NCI-H69 (cell line): ENCODE data around the gene ULBP2.
"Not testable (repeated sequence)": the region's sequence is repeated elsewhere in the genome, so short reads cannot be mapped to it uniquely, and the experiment has no call there.

Experiments
- DNase-seq: peaks from one replicate; lab custom pipeline; 2025; lab: John Stamatoyannopoulos, UW

The ULBP2 gene, protein sequence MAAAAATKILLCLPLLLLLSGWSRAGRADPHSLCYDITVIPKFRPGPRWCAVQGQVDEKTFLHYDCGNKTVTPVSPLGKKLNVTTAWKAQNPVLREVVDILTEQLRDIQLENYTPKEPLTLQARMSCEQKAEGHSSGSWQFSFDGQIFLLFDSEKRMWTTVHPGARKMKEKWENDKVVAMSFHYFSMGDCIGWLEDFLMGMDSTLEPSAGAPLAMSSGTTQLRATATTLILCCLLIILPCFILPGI

DNA sequence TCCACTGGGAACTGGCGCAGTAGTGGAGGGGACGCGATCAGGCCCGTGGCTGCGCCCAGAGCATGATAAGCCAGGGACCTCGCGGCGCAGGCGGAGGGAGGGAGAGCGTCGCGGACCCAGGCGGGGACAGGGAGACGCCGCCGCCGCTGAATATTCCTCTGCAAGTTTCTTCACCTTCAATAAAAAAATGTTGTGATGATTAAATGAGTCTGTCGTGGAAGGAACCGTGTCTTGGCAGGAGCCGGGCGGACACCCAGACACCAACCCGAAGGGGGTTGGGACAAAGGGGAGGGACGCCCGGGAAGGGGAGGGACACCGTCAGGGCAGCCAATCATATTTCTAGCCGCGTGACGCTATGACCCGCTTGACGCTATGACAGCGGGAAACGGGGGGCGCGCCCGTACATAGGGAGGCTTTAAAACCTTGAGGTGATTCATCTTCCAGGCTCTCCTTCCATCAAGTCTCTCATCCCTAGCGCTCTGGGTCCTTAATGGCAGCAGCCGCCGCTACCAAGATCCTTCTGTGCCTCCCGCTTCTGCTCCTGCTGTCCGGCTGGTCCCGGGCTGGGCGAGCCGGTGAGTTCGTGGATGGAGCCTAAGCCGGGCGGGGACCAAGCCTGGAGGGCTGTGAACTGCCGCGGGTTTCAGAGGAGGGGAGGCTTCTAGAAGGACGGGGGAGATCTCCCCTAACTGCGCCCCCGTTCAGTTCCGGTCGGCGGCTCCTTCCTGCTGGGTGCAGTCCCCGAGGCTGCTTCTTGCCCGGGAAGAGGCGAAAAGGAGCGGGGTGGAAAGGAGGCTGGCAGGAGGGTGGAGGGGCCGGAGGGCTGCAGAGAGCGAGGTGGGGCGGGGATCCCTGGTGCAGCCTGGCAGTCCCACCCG is at the start of gene ULBP2:
Gene ULBP2 (plus strand): TSS at position 432 of the 878 bp plus-strand sequence. CDS start 59 bp downstream, at position 491.
- DNase-seq = peak; percentile 88

DNA sequence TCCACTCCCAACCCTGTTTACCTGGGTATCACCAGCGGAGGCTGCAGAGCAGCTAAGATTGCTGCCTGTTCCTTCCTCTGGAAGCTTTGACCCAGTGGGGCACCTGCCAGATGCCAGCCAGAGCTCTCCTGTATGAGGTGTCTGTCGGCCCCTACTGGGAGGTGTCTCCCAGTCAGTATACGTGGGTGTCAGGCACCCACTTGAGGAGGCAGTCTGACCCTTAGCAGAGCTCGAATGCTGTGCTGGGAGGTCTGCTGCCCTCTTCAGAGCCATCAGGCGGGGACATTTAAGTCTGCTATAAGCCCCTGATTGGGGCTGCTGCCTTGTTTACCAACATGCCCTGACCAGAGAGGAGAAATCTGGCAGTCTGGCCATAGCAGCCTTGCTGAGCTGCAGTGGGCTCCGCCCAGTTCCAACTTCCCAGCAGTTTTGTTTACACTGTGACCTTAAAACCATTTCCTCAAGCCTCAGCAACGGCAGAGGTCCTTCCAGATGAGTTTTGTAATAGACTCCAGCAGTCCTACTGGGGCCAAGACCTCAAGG is 46.7 kb upstream of the ULBP2 start:
- DNase-seq = peak; percentile 72

DNA sequence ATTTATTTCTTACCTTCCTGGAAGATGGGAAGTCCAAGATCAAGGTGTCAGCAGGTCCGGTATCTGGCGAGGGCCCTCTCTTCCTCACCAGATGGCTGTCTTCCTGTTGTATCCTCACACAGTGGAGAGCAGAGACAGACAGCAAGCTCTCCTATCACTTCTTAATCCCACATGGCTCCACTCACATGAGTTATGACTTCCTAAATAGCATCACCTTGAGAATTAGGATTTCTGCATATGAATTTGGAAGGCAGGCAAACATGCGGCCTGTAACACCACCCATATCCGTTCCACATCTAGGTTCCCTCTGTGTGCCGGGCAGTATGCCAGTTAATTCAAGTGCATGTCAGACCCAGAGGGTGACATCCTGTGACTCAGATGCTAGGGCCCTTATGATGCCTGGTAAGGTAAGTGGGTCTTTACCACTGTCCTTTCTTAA is 46.0 kb upstream of the ULBP2 start:
- DNase-seq = peak; percentile 91

DNA sequence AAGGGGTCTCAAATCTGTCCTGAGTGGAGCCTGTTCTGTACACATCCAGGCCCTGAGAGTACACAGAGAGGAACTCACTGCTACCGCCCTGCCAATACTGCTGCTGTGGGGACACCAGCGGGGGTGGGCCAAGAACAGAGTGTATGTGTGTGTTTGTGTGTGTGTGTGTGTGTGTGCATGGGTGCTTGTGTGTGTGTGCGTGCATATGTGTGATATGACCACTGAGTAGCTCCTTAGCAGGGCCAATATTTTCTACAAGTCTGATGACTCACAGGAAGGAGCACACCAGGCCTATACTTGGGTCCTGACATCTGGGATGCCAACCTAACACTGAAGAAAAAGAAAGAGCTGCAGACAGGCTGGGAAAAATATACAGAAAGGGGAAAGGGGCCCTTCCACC is 45.3 kb upstream of the ULBP2 start:
- no peak for DNase-seq

DNA sequence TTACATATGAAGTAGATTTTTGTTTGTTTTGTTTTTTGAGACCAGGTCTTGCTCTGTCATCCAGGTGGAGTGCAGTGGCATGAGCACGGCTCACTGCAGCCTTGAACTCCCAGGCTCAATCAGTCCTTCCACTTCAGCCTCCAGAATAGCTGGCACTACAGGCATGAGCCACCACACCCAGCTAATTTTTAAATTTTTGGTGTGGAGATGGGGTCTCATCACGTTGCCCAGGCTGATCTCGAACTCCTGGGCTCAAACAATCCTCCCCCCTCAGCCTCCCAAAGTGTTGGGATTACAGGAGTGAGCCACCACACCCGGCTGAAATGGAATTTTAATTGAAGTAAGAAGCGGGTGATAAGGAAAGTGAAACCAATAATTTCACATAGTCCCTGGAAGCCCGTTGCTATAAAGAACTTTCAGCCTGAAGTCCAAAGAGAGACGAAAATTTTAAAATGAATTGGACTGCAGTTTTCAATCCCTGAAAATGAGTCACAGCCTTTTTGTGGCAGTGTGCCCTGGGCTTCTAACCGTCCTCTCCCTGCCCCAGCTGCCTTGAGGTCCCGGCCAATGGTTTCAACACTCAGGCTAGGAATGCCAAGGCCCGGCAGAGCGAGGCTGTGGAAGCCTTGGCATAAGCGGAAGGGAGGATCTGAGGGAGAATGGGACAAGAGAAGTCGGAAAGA is 44.7 kb upstream of the ULBP2 start:
- DNase-seq = no peak

DNA sequence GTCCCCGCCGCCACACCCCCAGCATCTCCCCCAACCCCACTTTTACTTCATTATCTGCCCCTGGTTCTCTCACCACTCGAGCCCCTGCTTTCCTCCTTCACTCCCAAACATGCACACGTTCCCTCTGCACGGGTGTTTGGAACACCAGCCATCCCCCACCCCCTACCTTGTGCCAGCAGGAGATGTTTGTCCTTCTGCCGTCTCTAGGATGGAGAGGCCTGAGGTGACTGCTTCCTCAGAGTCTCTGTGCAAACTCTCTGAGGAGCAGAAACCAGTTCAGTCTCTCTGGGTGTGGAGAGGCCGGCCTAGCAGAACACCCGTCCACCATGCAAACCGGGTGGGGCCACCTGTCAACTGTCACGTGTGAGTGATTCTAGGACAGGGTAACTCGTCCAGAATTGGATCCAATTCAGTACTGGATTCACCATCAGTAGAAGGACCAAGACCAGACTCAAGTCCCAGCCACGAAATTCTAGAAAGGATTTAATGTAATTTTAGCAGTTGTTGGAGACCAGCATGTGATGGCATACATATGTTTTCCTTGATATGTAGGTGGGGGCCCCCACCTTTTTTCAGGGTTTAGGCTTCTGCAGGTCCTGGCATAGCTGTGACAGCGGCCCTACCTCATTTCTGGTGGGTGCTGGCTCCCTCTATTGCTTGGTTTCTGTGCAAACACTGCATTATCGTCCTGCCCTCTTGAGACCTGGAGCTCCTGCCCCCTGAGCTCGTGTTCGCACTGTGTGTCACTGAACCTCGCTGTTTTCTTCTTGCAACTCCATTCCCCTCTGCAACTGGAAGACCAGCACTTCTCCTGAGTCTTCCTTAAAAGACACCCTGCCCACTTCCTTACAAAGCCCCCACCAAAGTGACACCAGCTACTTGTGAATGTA is 43.7 kb upstream of the ULBP2 start, which contains the start of gene RAET1E:
Gene RAET1E (minus strand): TSS at position 259 of the 890 bp plus-strand sequence. CDS start 7,212 bp downstream, outside the sequence.
- peak; percentile 30 for DNase-seq

DNA sequence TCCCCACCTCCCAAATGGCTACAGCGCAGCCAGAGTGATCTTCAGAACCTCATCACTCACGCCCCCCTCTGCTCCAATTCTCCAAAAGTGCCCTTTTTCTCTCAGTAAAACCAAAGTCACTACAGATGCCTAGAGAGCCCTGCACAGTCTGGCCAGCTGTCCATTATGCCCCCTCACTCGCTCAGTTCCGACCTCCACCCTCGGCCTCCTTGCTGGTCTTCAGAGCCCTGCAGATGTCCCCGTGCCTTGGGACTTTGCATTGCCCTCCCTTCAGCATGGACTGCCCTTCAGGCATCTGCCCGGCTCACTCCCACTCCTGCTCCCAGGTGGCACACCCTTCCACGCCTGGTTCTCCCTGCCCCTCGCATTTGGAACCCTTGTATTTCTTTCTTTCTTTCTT is 42.8 kb upstream of the ULBP2 start:
- DNase-seq = no peak

DNA sequence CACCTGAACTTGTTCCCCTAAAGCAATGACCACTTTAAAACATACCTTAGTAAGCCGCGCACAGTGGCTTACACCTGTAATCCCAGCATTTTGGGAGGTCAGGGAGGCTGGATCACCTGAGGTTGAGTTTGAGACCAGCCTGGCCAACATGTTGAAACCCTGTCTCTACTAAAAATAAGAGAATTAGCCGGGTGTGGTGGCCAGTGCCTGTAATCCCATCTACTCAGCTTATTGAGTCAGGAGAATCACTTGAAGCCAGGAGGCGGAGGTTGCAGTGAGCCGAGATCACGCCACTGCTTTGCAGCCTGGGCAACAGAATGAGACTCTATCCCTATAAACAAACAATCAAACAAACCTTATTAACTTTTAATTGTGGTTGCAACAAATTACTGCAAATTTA is 42.3 kb upstream of the ULBP2 start:
- no peak for DNase-seq

DNA sequence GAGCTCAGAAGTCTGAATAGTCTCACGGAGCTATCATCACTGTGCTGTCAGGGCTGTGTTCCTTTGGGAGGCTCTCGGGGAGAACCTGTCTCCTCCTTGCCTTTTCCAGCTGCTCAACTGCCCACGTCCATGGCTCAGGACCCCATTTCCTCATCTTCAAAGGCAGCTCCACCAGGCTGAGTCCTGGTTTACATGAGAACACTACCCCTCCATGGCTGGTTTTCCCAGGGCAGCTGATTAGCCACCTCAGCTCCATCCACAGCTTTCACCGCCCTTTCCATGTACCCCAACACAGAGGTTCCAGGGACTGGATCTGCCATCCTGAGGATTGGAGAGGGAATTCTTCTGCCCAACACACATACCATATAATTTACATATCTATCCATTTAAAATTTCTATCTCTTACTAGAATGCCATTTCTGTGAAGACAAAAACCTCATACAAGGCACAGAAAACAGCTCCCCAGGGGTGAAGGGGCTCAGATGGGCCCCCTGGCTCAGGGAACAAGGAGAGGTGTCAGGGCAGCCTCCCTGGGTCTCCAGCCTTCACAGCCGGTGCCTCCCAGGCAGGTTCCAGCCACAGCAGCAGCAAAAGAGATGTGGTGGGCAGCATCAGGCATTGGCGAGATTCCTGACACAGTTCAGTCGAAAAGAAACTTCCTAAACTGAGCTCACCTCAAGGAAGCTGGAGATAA is 41.7 kb upstream of the ULBP2 start:
- no peak for DNase-seq

DNA sequence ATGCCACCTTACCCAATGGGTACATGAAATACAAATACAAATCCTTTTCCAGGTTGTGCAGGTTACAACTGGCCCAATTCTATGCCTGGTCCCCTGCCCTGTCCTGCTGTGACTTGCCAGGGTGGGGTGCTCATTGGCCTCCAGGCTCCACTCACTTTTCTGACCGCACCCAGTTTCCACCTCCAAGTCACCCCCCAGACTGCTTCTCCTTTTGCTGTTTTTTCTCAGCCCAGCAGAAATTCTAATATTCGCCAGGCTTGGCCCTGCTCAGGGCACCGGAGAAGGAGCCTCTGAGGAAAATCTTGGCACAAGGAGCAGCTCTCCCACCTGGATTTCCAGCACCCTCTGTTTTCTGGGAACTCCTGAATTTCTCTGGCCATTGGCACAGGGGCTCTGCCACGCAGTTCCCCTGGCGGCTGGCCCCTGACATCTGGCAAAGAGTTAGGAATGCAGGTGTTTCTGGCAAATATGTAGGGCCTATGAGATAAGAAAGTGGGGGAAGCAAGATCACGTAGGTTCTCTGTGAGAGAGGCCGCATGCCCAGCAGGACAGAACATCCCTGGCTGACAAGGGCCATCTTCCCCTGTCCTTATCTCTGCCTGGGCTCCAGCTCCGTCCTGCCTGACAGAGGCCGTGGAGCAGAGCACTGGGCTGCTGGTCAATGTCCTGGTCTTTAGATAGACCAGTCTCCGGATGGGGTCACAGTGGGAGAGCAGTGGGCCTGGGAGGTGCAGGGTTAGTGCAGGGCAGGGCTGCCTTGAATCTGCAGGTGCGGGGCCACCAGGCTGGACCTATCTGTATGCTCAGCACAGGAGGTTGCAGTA is 41.0 kb upstream of the ULBP2 start:
- no peak for DNase-seq

DNA sequence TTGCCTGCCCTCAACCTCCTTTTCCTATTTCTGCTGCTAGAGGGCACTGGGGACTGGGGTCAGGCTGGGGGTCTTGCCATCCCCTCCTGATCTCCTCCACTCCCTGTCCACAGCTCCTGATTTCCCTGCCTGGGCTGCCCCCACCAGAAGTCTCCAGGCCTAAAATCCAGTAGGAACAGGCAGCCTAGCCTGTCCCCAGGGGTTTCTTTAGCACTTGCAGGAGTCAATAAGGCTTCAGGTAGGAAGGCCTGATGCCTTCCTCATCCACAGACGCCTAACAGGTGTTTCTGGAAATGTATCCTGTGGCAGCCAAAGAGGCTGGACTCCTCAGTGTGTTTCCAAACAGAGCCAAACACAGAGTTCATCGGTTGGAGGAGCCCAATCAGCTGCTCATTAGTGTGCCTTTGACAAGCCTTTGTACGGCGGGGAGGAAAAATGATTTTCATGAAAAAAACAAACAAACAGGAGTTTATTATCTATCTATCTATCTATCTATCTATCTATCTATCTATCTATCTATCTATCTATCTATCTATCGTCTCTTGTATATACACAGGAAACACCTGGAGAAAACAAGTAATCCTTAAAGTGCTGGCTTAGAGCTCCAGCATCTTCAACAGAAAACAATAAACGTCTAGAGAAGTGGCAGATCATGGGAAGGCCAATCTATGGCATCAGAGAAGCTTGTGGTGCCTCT is 40.2 kb upstream of the ULBP2 start:
- no peak for DNase-seq

DNA sequence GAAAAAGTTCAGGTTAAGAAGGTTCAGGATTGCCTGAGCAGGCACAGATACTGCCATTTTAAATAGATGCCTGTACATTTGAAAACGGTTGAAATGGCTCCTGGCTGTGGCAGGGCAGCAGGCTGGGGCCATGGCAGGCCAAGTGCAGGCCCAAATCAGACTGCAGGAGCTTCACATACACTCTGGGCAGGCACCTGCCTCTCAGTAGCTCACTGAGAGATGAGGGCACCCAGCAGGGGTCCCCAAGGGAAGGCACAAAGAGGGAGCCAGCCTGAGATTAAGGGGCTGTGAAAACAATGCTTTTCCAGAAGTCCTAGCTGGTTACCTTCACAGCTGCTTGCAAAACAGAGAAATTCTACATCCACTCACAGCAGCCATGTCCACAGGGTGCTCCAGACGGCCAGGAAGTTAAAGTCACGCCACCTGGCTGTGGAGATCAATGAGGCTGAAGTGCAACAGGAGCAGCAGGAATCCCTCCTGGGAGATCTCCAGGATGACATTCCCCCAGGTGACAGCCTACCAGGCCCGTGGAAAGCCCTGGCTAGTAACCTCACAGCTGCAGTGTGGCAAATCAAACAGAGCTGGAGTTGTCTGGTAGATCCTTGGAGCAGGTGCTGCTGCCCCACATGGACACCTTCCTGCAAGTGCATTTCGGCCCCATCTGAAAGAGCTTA is 37.7 kb upstream of the ULBP2 start:
- peak; percentile 85 for DNase-seq

DNA sequence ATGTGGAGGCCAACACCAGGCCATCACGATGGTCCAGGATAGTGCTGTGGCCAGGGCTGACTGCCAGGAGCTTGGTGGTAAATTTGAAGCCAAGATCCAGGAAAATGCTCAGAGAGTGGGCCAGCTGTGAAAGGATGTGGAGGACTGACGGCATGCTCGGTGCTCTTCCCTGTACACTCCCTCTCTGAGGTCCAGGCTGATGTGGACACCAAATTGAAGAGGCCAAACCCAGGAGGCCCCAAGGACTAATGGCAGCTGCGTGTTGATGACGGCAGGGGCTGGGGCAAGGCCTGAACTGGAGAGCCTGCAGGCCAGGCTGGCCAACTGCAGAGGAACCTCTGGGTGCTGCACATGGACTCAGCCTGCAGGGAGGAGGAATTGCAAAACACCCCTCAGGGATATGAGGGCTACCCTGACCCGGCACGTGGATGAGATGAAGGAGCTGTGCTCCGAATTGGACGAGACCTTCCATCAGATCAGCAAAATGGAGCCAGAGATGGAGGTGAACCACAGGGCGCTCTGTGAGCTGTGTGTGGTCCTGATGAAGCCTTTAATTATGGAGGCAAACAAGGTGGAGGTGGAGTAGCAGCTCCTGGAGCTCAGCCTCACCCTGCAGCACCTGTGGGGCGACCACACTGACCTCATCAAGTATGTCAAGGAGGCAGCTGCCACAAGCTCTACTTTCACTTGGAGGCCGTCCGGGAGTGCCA is 37.0 kb upstream of the ULBP2 start:
- peak; percentile 51 for DNase-seq

DNA sequence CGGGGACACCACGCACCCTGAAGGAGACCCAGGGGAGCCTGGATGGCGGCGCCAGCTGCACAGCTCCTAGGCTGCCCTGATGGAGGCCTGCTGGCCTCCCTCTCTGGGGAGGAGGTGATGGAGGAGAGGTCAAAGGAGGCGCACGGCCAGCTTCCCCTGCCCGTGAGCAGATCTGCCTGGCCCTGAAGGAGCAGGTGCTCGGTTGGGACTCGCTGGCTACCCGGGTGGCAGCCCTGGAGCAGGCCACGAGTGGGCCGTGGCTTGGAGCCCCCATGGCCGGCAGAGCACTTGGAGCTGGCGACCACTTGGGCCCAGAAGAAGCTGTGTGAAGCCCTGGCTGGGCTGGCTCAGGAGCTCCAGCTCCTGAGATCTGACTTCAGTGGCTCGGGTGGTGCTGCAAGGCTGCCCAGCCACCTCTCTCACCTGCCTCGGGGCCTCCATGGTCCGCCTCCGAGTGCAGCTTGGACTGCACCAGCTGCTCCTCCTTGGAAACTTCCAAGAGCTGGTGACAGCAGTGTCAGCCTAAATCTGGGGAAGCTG is 36.4 kb upstream of the ULBP2 start:
- no peak for DNase-seq

DNA sequence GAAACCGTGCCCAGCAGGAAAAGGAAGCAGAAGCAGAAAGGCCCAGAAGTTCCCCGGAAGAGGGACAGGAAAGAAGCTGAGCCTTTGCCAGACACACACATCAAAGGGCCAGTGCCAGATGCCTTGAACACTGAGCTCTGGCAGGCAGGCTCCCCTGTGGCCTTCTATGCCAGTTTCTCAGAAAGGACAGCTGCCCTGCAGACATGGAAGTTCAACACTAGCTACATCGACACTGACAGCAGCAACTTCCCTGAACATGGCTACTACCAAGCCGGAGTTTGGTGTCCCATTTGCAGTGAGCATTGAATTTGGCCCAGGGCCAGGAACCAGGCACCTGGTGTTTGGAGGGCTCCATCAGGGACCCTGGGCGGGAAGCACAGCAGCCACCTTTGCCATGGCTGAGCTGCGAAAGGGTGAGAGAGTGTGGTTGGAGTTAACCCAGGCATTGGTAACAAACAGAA is 35.9 kb upstream of the ULBP2 start:
- DNase-seq = peak; percentile 22

DNA sequence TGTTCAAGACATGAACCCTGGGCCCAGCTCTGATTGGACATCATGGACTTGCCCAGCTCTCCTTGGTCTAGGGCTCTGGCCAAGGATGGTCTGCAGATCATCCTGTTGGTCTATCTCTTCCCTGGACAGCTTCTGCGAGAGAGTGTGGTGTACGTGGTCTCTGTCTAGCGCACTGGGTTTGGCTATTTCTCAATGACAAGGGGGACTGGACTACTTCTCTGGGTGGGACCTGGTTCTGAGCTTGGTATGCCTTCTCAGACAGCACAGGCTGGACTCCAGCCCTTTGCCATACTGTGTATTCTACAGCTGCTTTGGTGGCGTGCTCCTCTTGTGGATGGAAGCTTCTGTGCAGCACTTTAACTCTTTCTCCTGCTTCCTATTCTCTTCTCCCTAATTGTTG is 35.4 kb upstream of the ULBP2 start:
- DNase-seq = no peak

DNA sequence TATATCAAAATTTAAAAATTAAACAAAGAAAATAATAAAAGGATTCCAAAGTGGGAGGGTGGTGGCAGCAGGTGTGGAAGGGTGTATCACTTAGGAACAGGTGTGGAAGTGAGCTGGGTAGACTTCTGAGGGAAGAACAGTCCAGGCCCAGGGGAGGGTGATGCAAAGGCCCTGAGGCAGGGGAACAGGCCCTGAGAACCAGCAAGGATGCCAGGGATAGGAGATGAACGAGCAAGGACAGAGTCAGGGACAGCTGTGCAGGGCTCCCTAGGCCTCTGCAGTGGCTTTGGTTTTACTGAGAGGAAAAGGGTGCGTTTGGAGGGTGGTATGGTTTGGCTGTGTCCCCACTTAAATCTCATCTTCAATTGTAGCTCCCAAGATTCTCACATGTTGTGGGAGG is 34.5 kb upstream of the ULBP2 start:
- DNase-seq = no peak

DNA sequence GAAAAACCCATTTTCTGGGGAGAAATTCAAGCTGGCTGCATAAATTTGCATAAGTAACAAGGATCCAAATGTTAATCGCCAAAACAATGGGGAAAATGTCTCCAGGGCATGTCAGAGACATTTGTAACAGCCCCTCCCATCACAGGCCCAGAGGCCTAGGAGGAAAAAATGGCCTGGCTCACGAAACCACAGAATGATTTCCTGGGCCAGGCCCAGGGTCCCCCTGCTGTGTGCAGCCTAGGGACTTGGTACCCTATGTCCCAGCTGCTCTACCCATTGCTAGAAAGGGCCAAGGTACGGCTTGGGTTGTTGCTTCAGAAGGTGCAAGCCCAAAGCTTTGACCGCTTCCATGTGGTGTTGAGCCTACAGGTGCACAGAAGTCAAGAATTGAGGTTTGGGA is 33.3 kb upstream of the ULBP2 start:
- not testable (repeated sequence) for DNase-seq
